Left ventricle myocardium superior (tissue), 1 donor: Measurements from ENCODE around the gene CNPY4. TPM values are rescaled to one million over a fixed set of nuclear protein-coding genes. Genes with fewer than 3 reads are reported as not detected.

ENCODE experiments used
- ATAC-seq: fragments of 200-7000 bp; cut with Tn5 transposase; one replicate; pipeline ENCODE4 v1.9.1; 2020; ENCODE audit warnings: mild to moderate bottlenecking, moderate library complexity
- DNase-seq: peaks from one replicate; pipeline ENCODE4 v3.0.0-alpha.2; 2020
- intact Hi-C: fragments of 100-400 bp; cut with micrococcal nuclease; formaldehyde crosslinking; loops from one replicate; pipeline ENCODE4 v1.11.0; 2022
- total RNA-seq: library from RNA; stranded (reverse); fragmentation: NEBNext Ultra II Directional; extraction: Animal tissue kit (Norgen Biotek cat#: 25700); gene quantifications from one replicate; pipeline ENCODE4 v1.2.1, GENCODE V29; 2021
- donor health status: DM: no; HTN: yes; CAD: no; lungs with severe emphysema.

Gene CNPY4
- total RNA-seq, 1 donor from 2014 or later: 10.8 TPM

GRCh38 chr7:100090527-100091410, 28.7 kb upstream of the CNPY4 start:
- ATAC-seq (no peak), DNase-seq (no peak)
- intact Hi-C loops: no loop called here

GRCh38 chr7:100091411-100092181, 27.8 kb upstream of the CNPY4 start:
- DNase-seq (no peak), ATAC-seq (no peak)
- intact Hi-C loops: no loop called here

- no peak for DNase-seq
- intact Hi-C loops: no loop called here
- ATAC-seq: no peak
Measured at GRCh38 chr7:100093054-100093453, 26.4 kb upstream of the CNPY4 start.

GRCh38 chr7:100093498-100093897, 25.9 kb upstream of the CNPY4 start:
- DNase-seq: no peak
- intact Hi-C loops: no loop called here
- no peak for ATAC-seq

GRCh38 chr7:100093925-100094486, 25.4 kb upstream of the CNPY4 start:
- ATAC-seq (no peak), DNase-seq (no peak)
- intact Hi-C loops: no loop called here

- no peak for DNase-seq
- intact Hi-C loops: no loop called here
- no peak for ATAC-seq
Measured at GRCh38 chr7:100095289-100095688, 24.1 kb upstream of the CNPY4 start.

- ATAC-seq (no peak), DNase-seq (no peak)
- intact Hi-C loops: no loop called here
Measured at GRCh38 chr7:100095704-100096103, 23.7 kb upstream of the CNPY4 start.

- intact Hi-C loops: no loop called here
- no peak for DNase-seq
- ATAC-seq: no peak
Measured at GRCh38 chr7:100098913-100099312, 20.5 kb upstream of the CNPY4 start.

GRCh38 chr7:100099452-100099851, 20.0 kb upstream of the CNPY4 start:
- DNase-seq (peak; percentile 20), ATAC-seq (no peak)
- intact Hi-C loops: no loop called here

- intact Hi-C loops: no loop called here
- peak; percentile 92 for ATAC-seq
- peak; percentile 96 for DNase-seq
Measured at GRCh38 chr7:100100420-100101015, 18.9 kb upstream of the CNPY4 start.

GRCh38 chr7:100101016-100101862, 18.2 kb upstream of the CNPY4 start, which contains the start of the genes AP4M1 and MCM7:
Gene AP4M1 (plus strand): TSS chr7:100101643. CDS start chr7:100101715, 72 bp downstream.
Gene MCM7 (minus strand): TSS chr7:100101397. CDS start chr7:100101294, 103 bp downstream.
- ATAC-seq (peak; percentile 95), DNase-seq (peak; percentile 99)
- intact Hi-C loops: no loop called here

- ATAC-seq (no peak), DNase-seq (peak; percentile 19)
- intact Hi-C loops: no loop called here
Measured at GRCh38 chr7:100102950-100103840, 16.2 kb upstream of the CNPY4 start.

- ATAC-seq: no peak
- intact Hi-C loops: no loop called here
Measured at GRCh38 chr7:100105534-100105933, 13.9 kb upstream of the CNPY4 start.

GRCh38 chr7:100106633-100107032, 12.8 kb upstream of the CNPY4 start:
- DNase-seq: peak; percentile 27
- ATAC-seq: no peak

More at GRCh38 chr7:100105534-100105933, 13.9 kb upstream of the CNPY4 start:
- no peak for DNase-seq

GRCh38 chr7:100107125-100107737, 12.2 kb upstream of the CNPY4 start:
- ATAC-seq: no peak
- DNase-seq: peak; percentile 26
- intact Hi-C loops: no loop called here

More at GRCh38 chr7:100106633-100107032, 12.8 kb upstream of the CNPY4 start:
- intact Hi-C loops: no loop called here

GRCh38 chr7:100107890-100108289, 11.5 kb upstream of the CNPY4 start:
- intact Hi-C loops: no loop called here
- DNase-seq (peak; percentile 26), ATAC-seq (no peak)

GRCh38 chr7:100109521-100110163, 9.8 kb upstream of the CNPY4 start:
- intact Hi-C loops: no loop called here

More at GRCh38 chr7:100109521-100110163, 9.8 kb upstream of the CNPY4 start:
- DNase-seq (no peak), ATAC-seq (no peak)
